Mesothelial cell of epicardium (in vitro differentiated cells): ENCODE measurements around the gene BBS1. TPM values are rescaled to one million over a fixed set of nuclear protein-coding genes. Genes with fewer than 3 reads are reported as not detected.
"Not testable (repeated sequence)": the region's sequence is repeated elsewhere in the genome, so short reads cannot be mapped to it uniquely, and the experiment has no call there.

Source experiments
- DNase-seq, 2 experiments: peaks; one replicate each; pipeline ENCODE4 v3.0.0; 2021; ENCODE audit warnings: low spot score in 2 of 2; ENCODE audit not compliant: unreplicated experiment in 2 of 2
- H3K27ac Mint-ChIP-seq: 2 replicates; pipeline ENCODE4 v1.8.0; 2021; ENCODE audit warnings: mixed read lengths
- H3K27me3 Mint-ChIP-seq: 2 replicates; pipeline ENCODE4 v1.8.0; 2021; ENCODE audit warnings: low read depth, mixed read lengths
- H3K36me3 Mint-ChIP-seq: 2 replicates; pipeline ENCODE4 v1.8.0; 2021; ENCODE audit warnings: mixed read lengths
- H3K4me1 Mint-ChIP-seq: 2 replicates; pipeline ENCODE4 v1.8.0; 2021; ENCODE audit warnings: mixed read lengths
- H3K4me3 Mint-ChIP-seq: 2 replicates; pipeline ENCODE4 v1.8.0; 2021; ENCODE audit warnings: mild to moderate bottlenecking, moderate library complexity, mixed read lengths
- H3K9me3 Mint-ChIP-seq: 2 replicates; pipeline ENCODE4 v1.8.0; 2021; ENCODE audit warnings: mixed read lengths
- total RNA-seq: library from RNA; stranded (reverse); gene quantifications from 3 replicates; pipeline ENCODE4 v1.2.1, GENCODE V29; 2021
- TF ChIP-seq, protein P1 (sequence below): fragments of 200-600 bp; sonication (generic); IDR thresholded peaks from one replicate; pipeline ENCODE4 v1.5.0; 2021; ENCODE audit warnings: antibody characterized with exemption; ENCODE audit not compliant: unreplicated experiment

The BBS1 gene
- total RNA-seq, 1 donor from 2014 or later = 61.5 TPM

DNA sequence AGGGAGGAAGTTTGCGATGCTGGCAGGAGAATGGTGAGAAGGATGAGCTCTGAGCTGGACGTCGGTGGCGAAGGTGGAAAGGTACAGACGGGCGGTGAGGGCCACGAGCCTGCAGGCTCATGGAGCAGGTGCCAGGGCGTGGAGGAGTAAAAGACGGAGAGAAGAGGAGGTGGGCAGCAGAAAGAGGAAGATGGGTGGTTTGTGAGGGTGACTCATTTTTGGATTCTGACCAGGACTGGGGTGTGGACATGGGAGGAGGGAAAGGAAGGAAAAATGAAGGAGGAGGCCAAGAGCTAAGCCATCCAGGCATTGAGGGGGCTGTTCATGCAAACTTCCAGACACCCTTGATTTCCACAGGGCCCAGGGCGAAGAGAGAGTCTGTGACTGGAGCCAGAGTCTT is 31.9 kb downstream of the BBS1 start:
- Mint-ChIP-seq H3K4me3 (no peak overlapping the region), H3K4me1 (peaks cover 13% of the 10 kb centered on the region), H3K36me3 (peaks cover 22% of the 10 kb centered on the region), H3K9me3 (no peaks in the 10 kb centered on the region), H3K27ac (no peak overlapping the region), H3K27me3 (peaks cover 3% of the 10 kb centered on the region)
- TF ChIP-seq, protein P1, sequence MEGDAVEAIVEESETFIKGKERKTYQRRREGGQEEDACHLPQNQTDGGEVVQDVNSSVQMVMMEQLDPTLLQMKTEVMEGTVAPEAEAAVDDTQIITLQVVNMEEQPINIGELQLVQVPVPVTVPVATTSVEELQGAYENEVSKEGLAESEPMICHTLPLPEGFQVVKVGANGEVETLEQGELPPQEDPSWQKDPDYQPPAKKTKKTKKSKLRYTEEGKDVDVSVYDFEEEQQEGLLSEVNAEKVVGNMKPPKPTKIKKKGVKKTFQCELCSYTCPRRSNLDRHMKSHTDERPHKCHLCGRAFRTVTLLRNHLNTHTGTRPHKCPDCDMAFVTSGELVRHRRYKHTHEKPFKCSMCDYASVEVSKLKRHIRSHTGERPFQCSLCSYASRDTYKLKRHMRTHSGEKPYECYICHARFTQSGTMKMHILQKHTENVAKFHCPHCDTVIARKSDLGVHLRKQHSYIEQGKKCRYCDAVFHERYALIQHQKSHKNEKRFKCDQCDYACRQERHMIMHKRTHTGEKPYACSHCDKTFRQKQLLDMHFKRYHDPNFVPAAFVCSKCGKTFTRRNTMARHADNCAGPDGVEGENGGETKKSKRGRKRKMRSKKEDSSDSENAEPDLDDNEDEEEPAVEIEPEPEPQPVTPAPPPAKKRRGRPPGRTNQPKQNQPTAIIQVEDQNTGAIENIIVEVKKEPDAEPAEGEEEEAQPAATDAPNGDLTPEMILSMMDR = no peak
- no peak for DNase-seq

DNA sequence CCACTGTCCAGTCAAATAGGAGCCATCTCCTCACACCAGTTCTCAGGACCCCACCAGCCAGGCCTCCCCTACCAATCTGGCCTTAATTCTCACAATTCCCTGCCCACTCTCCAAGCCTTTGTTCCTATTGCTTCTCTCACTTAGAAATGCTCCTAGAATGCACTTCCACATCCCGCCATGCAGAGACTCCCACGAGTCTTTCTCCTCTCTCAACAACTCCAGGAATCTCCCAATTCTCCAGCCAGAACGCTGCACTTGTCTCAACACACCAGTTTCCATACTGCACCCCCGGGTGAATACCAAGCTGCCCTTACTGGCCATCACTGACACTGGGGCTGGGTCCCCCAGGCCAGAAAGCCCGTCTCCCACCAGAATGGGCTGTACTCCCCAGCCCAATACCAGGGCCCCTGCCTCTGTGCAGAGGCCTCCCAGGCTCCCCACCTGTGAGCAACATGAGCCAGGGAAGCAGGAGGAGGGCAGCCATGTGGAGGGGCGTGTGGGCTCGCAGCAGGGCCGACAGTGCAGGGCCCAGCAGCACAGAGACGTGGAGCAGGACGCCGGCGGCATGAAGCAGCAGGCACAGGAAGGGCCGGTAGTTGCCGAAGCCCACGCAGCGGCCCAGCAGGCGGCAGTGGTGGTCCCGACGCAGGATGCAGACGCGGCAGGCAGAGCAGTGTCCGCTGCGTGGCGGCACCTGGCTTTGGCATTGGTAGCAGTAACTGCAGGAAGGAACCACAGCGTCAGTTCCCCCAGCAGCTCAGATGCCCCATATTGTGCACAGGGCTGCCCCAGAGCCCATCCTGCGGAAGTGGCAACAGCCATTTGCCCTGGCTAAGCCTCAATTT is 33.0 kb downstream of the BBS1 start:
- Mint-ChIP-seq H3K4me3 (peak overlapping the region; percentile 12), H3K27ac (peak overlapping the region; percentile 18), H3K9me3 (no peaks in the 10 kb centered on the region), H3K27me3 (peaks cover 3% of the 10 kb centered on the region), H3K4me1 (peaks cover 13% of the 10 kb centered on the region), H3K36me3 (peaks cover 19% of the 10 kb centered on the region)
- TF ChIP-seq, protein P1 = no peak
- DNase-seq = no peak

DNA sequence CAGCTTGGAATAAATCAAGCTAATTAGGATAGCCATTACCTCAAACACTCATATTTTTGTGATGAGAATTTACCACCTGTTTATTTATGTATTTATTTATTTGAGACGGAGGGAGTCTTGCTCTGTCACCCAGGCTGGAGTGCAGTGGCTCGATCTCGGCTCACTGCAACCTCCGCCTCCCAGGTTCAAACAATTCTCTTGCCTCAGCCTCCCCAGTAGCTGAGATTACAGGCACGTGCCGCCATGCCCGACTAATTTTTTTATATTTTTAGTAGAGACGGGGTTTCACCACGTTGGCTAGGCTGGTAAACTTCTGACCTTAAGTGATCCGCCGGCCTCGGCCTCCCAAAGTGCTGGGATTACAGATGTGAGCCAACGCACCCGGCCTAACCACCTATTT is 34.5 kb downstream of the BBS1 start:
- H3K36me3 Mint-ChIP-seq = peaks cover 15% of the 10 kb centered on the region
- peaks cover 13% of the 10 kb centered on the region for H3K4me1 Mint-ChIP-seq
- not testable (repeated sequence) for DNase-seq, H3K9me3 Mint-ChIP-seq, H3K27ac Mint-ChIP-seq, H3K27me3 Mint-ChIP-seq
- H3K4me3 Mint-ChIP-seq = peak overlapping the region; percentile 73

DNA sequence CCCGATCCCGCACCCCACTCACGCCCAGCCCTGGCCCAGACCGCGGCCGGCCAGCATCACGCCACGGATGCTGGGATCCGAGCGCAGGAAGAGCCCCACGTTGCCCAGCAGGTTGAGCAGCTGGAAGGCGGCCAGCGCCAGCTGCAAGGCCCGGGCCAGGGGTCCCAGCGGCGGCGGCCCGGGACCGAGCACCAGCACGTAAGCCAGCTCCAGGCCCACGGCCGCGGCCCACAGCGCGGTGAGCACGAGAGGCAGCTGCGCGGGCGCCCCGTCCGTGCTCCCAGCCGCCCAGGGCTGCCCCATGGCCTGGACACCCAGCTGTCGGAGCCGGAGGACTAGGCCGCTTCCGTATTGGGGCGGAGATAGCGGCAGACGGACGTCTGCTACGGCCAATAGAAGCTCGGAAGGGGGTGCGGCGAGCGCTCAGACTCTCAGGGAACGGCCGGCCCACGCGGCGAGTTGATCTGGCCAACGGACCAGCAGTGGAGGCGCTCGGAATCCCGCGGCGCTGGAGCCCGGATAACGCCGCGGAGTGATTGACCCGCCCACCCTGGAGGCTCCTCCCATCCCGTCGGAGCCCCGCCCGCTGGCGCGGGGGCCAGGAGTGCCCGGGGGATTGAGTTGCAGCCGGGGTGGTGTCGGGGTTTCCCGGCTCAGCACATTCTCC is 35.4 kb downstream of the BBS1 start, which contains the start of gene ZDHHC24:
TSS of gene ZDHHC24 (minus strand) at position 348 of the 667 bp plus-strand sequence. CDS start at position 303, 45 bp downstream.
- H3K4me3 Mint-ChIP-seq = peak within 1 kb of the TSS; percentile 73
- H3K27me3 Mint-ChIP-seq = peaks cover 3% of the 10 kb centered on the region
- DNase-seq = peak; percentile 84 to 93
- TF ChIP-seq, protein P1 = no peak
- peaks cover 15% of the 10 kb centered on the region for H3K36me3 Mint-ChIP-seq
- peaks cover 13% of the 10 kb centered on the region for H3K4me1 Mint-ChIP-seq
- H3K27ac Mint-ChIP-seq = peak within 1 kb of the TSS; percentile 22
- no peaks in the 10 kb centered on the region for H3K9me3 Mint-ChIP-seq

DNA sequence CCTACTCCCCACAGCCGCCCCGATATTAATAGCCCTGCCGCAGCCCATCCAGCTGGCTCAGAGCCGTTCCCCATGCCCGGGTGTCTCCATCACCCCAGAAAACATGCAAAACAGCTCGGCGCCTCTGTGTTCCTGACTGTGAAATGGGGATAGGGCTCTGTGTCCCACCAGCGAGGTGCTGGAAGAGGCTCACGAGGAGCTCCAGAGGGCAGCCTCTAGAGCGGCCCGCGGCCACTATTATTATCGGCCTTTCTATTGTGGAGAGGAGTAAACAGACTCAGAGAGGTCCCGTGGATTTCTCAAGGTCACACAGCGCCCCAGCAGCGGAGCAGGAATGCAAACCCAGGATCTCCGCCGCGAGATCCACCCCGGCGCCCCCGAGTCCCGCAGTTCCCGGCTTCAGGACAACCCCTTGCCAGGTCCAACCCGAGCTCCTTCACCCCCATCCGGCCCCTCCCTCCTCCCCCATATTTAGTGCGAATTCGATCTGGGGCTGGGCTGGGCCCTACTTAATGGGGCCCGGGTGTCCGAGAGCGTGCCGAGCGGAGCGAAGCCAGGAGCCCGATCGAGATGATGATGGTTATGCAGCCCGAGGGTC is 36.0 kb downstream of the BBS1 start, which contains the start of gene ACTN3:
TSS of gene ACTN3 (plus strand) at position 536 of the 598 bp plus-strand sequence. CDS start at position 571, 35 bp downstream.
- Mint-ChIP-seq H3K4me1 (peaks cover 13% of the 10 kb centered on the region), H3K9me3 (no peaks in the 10 kb centered on the region), H3K4me3 (peak within 1 kb of the TSS; percentile 63), H3K27me3 (peaks cover 3% of the 10 kb centered on the region), H3K27ac (no peak within 1 kb of the TSS), H3K36me3 (peaks cover 11% of the 10 kb centered on the region)
- no peak for DNase-seq
- TF ChIP-seq, protein P1 = no peak
